OCI-LY3 (cell line): ENCODE data around the gene NARF.
"Not testable (repeated sequence)": the region's sequence is repeated elsewhere in the genome, so short reads cannot be mapped to it uniquely, and the experiment has no call there.

Experiments used
- H2AFZ ChIP-seq: fragments of 200-600, 300-600 bp; shearing (Covaris generic); 2 replicates; pipeline ENCODE4 v1.6.0; 2014; ENCODE audit warnings: antibody characterized with exemption, low read depth, low read length
- H3K27ac ChIP-seq: fragments of 200-600, 300-600 bp; sonication (generic); 2 replicates; pipeline ENCODE4 v1.5.1; 2014; ENCODE audit warnings: mild to moderate bottlenecking, low read length, moderate library complexity, mixed read lengths
- H3K27me3 ChIP-seq: fragments of 200-600, 300-600 bp; sonication (generic); 2 replicates; pipeline ENCODE4 v1.6.1; 2014; ENCODE audit warnings: low read depth, low read length, mixed read lengths
- H3K36me3 ChIP-seq: fragments of 200-600, 300-600 bp; sonication (generic); replicated peaks from 2 replicates; pipeline ENCODE3; 2014; ENCODE audit warnings: low read depth, low read length, mixed read lengths
- H3K4me1 ChIP-seq: fragments of 300-600, 200-600 bp; sonication (generic); 2 replicates; pipeline ENCODE4 v1.6.1; 2014; ENCODE audit warnings: low read length, mixed read lengths
- H3K4me2 ChIP-seq: fragments of 200-600, 300-600 bp; sonication (generic); 2 replicates; pipeline ENCODE4 v1.6.1; 2014; ENCODE audit warnings: low read length, mixed read lengths
- H3K4me3 ChIP-seq: fragments of 300-600, 200-600 bp; sonication (generic); 2 replicates; pipeline ENCODE4 v1.5.1; 2014; ENCODE audit warnings: antibody characterized with exemption, mild to moderate bottlenecking, low read length, moderate library complexity
- H3K79me2 ChIP-seq: fragments of 300-600, 200-600 bp; shearing (Covaris generic); 2 replicates; pipeline ENCODE4 v1.6.1; 2014; ENCODE audit warnings: mild to moderate bottlenecking, low read length, mixed read lengths
- H3K9ac ChIP-seq: fragments of 300-600, 200-600 bp; shearing (Covaris generic); 2 replicates; pipeline ENCODE4 v1.6.0; 2014; ENCODE audit warnings: mild to moderate bottlenecking, low read length, moderate library complexity
- H3K9me3 ChIP-seq: fragments of 200-600, 300-600 bp; shearing (Covaris generic); 2 replicates; pipeline ENCODE4 v1.6.1; 2014; ENCODE audit warnings: low read length, mixed read lengths; ENCODE audit not compliant: insufficient read depth
- H4K20me1 ChIP-seq: fragments of 200-600, 300-600 bp; sonication (generic); 2 replicates; pipeline ENCODE4 v1.6.1; 2016; ENCODE audit warnings: low read length, mixed read lengths; ENCODE audit not compliant: insufficient read depth
- EZH2phosphoT487 ChIP-seq: fragments of 200-600 bp; shearing (Covaris generic); IDR thresholded peaks from 2 replicates; pipeline ENCODE4 v1.6.1; 2018; ENCODE audit warnings: antibody characterized with exemption, mixed run types, low read depth
- TF ChIP-seq, protein P1 (sequence below): fragments of 200-600, 300-600 bp; sonication (generic); IDR thresholded peaks from 2 replicates; pipeline ENCODE4 v1.5.1; 2014; ENCODE audit warnings: antibody characterized with exemption, low read length, low read depth

The NARF gene

GRCh38 chr17:82457929-82458178, 687 bp upstream of the NARF start:
- no peaks in the 10 kb centered on the region for H3K9me3 ChIP-seq
- peak overlapping the region; percentile 86 for H3K4me2 ChIP-seq
- H3K4me1 ChIP-seq = peaks cover 10% of the 10 kb centered on the region
- H2AFZ ChIP-seq = no peak overlapping the region
- peaks cover 4% of the 10 kb centered on the region for H3K36me3 ChIP-seq
- peaks cover 9% of the 10 kb centered on the region for H3K79me2 ChIP-seq
- H3K27me3 ChIP-seq = no peaks in the 10 kb centered on the region
- no peak for TF ChIP-seq EZH2phosphoT487
- TF ChIP-seq, protein P1, sequence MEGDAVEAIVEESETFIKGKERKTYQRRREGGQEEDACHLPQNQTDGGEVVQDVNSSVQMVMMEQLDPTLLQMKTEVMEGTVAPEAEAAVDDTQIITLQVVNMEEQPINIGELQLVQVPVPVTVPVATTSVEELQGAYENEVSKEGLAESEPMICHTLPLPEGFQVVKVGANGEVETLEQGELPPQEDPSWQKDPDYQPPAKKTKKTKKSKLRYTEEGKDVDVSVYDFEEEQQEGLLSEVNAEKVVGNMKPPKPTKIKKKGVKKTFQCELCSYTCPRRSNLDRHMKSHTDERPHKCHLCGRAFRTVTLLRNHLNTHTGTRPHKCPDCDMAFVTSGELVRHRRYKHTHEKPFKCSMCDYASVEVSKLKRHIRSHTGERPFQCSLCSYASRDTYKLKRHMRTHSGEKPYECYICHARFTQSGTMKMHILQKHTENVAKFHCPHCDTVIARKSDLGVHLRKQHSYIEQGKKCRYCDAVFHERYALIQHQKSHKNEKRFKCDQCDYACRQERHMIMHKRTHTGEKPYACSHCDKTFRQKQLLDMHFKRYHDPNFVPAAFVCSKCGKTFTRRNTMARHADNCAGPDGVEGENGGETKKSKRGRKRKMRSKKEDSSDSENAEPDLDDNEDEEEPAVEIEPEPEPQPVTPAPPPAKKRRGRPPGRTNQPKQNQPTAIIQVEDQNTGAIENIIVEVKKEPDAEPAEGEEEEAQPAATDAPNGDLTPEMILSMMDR = no peak
- peak overlapping the region; percentile 93 for H3K9ac ChIP-seq
- H3K4me3 ChIP-seq = peak overlapping the region; percentile 83
- peaks cover 3% of the 10 kb centered on the region; the same call in 1 of the 2 replicates for H4K20me1 ChIP-seq
- peak overlapping the region; percentile 95 for H3K27ac ChIP-seq

DNA sequence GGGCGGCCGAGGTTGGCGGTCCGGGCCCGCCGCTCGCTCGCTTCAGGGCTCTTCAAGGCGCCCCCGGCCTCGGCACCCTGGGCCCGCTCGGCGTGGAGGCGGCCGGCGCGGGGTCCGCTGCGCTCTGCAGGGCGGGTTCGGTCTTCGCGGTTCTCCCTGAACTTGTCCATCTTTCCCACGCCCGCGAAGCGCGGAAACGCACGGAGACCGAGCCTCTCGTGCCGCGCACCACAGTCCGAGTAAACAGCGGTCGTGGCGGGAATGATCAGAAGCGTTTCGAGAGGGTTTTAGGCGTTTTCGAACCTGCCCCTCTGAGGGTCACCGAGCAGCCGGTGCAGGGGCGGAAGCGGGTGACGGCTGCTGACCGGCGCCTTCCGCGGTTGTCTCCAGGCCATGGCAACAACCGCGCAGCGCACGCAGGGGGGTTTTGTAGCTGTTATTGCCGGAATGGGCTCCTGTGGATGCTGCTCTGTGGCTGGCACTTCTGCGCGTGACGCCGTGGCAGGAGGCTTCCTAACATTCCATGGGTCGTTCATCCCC, 414 bp downstream of the NARF start:
- TF ChIP-seq, protein P1 = no peak
- no peak for TF ChIP-seq EZH2phosphoT487
- peaks cover 9% of the 10 kb centered on the region for H3K79me2 ChIP-seq
- H3K9me3 ChIP-seq = no peaks in the 10 kb centered on the region
- H3K4me2 ChIP-seq = peak overlapping the region; percentile 98
- peak overlapping the region; percentile 49 for H3K9ac ChIP-seq
- H3K27ac ChIP-seq = no peak overlapping the region
- no peak overlapping the region for H2AFZ ChIP-seq
- H3K4me3 ChIP-seq = peak overlapping the region; percentile 83
- peaks cover 10% of the 10 kb centered on the region for H3K36me3 ChIP-seq
- no peaks in the 10 kb centered on the region for H3K27me3 ChIP-seq
- H3K4me1 ChIP-seq = peaks cover 10% of the 10 kb centered on the region
- H4K20me1 ChIP-seq = peaks cover 3% of the 10 kb centered on the region; the same call in 1 of the 2 replicates

DNA sequence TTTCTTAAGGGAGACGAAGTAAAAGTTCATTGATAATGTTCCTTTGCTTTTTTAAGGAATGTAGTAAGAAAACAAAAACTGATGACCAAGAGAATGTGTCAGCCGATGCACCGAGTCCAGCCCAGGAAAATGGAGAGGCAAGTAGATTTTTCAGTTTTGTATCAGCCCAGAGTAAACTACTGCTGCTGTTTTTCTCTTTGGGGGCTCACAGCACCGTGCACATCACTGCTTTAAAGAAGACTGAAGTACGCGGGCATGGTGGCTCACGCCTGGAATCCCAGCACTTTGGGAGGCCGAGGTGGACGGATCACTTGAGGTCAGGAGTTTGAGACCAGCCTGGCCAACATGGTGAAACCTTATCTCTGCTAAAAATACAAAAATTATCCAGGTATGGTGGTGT, 1.4 kb downstream of the NARF start:
- peaks cover 16% of the 10 kb centered on the region for H3K36me3 ChIP-seq
- not testable (repeated sequence) for H3K4me3 ChIP-seq, H3K4me1 ChIP-seq, H3K27me3 ChIP-seq, H3K79me2 ChIP-seq, H3K4me2 ChIP-seq, H3K9ac ChIP-seq, H3K27ac ChIP-seq, H4K20me1 ChIP-seq, H3K9me3 ChIP-seq, H2AFZ ChIP-seq

GRCh38 chr17:82461827-82462524, 3.4 kb downstream of the NARF start:
- Histone ChIP-seq H3K79me2 (peaks cover 9% of the 10 kb centered on the region), H3K4me1 (peaks cover 9% of the 10 kb centered on the region), H3K4me3 (no peak overlapping the region), H2AFZ (no peak overlapping the region), H3K4me2 (no peak overlapping the region), H4K20me1 (peaks cover 3% of the 10 kb centered on the region; the same call in 1 of the 2 replicates), H3K9me3 (no peaks in the 10 kb centered on the region), H3K9ac (no peak overlapping the region), H3K27ac (no peak overlapping the region), H3K36me3 (peaks cover 19% of the 10 kb centered on the region), H3K27me3 (no peaks in the 10 kb centered on the region)
- TF ChIP-seq EZH2phosphoT487 = no peak
- TF ChIP-seq, protein P1 = no peak
